MM.1S (cell line): ENCODE measurements around the gene CABP5.

ENCODE experiments used
- EZH2phosphoT487 ChIP-seq: fragments of 300-600 bp; sonication (generic); IDR thresholded peaks from 2 replicates; pipeline ENCODE4 v1.6.1; 2018; ENCODE audit warnings: antibody characterized with exemption, low read length
- TF ChIP-seq, protein P1 (sequence below): fragments of 300-600 bp; sonication (generic); IDR thresholded peaks from 2 replicates; pipeline ENCODE4 v1.5.1; 2016; ENCODE audit warnings: antibody characterized with exemption, low read length, mixed read lengths

DNA sequence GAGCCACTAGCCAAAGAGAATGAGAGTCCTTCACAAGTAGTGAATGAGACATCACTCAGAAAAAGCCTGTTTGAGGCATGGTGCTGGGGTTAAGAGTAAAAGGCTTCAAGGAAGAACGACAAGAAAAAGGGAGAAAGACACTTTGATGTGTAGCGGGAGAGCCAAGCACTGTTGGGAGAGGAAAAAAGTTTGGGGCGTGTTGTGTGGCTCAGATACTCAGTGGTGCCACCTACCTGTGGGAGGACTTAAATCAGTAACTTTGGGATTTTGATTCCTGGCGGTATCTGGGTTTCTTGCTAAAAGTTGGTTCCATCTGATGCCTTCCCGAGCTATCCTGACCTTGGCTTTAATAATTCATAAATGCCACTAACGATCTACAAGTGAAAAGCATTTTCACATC is 37.1 kb downstream of the CABP5 start:
- TF ChIP-seq, protein P1, sequence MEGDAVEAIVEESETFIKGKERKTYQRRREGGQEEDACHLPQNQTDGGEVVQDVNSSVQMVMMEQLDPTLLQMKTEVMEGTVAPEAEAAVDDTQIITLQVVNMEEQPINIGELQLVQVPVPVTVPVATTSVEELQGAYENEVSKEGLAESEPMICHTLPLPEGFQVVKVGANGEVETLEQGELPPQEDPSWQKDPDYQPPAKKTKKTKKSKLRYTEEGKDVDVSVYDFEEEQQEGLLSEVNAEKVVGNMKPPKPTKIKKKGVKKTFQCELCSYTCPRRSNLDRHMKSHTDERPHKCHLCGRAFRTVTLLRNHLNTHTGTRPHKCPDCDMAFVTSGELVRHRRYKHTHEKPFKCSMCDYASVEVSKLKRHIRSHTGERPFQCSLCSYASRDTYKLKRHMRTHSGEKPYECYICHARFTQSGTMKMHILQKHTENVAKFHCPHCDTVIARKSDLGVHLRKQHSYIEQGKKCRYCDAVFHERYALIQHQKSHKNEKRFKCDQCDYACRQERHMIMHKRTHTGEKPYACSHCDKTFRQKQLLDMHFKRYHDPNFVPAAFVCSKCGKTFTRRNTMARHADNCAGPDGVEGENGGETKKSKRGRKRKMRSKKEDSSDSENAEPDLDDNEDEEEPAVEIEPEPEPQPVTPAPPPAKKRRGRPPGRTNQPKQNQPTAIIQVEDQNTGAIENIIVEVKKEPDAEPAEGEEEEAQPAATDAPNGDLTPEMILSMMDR = peak; percentile 54
- no peak for TF ChIP-seq EZH2phosphoT487
